CD8-positive, alpha-beta memory T cell (primary cell): ENCODE measurements around the gene SMC6. TPM values are rescaled to one million over a fixed set of nuclear protein-coding genes. Genes with fewer than 3 reads are reported as not detected.
A peak's percentile ranks its signal among the peaks of the same experiment; 100 is the strongest.

Experiments used
- CTCF ChIA-PET: fragments of 350-600 bp; sonication (Branson Sonifier 250); formaldehyde crosslinking; loops from one replicate; lab custom pipeline; 2021; ENCODE audit warnings: antibody characterized with exemption; lab: Charles Lee
- POLR2A ChIA-PET: fragments of 350-600 bp; sonication (Branson Sonifier 250); formaldehyde crosslinking; loops from one replicate; lab custom pipeline; 2021; ENCODE audit warnings: antibody characterized with exemption; lab: Charles Lee
- DNase-seq, 5 donors: peaks; one replicate each; pipeline versions ENCODE4 v3.0.0 to v3.0.0-alpha.2; 2020 to 2022; ENCODE audit warnings: mixed read lengths in 1 of 5
- H3K27ac ChIP-seq: one replicate; pipeline ENCODE4 v1.7.0; 2013; ENCODE audit warnings: low read depth, mild to moderate bottlenecking, low read length, moderate library complexity
- H3K27me3 ChIP-seq: 2 replicates; pipeline ENCODE4 v1.7.0; 2013; ENCODE audit warnings: low read length, mild to moderate bottlenecking; ENCODE audit not compliant: insufficient read depth, poor library complexity, severe bottlenecking
- H3K36me3 ChIP-seq: 2 replicates; pipeline ENCODE4 v1.7.0; 2013; ENCODE audit warnings: mild to moderate bottlenecking, low read length, moderate library complexity; ENCODE audit not compliant: insufficient read depth
- H3K4me1 ChIP-seq: 2 replicates; pipeline ENCODE4 v1.7.0; 2013; ENCODE audit warnings: mild to moderate bottlenecking, low read length, moderate library complexity; ENCODE audit not compliant: insufficient read depth
- H3K4me3 ChIP-seq: 2 replicates; pipeline ENCODE4 v1.7.0; 2013; ENCODE audit warnings: mild to moderate bottlenecking, low read length
- H3K9me3 ChIP-seq: 2 replicates; pipeline ENCODE4 v1.7.0; 2013; ENCODE audit warnings: mild to moderate bottlenecking, low read length
- H3K27ac Mint-ChIP-seq, 8 donors: one replicate each; pipeline ENCODE4 v1.8.0; 2020 to 2021; ENCODE audit warnings: mixed read lengths in 8 of 8, mild to moderate bottlenecking in 6 of 8, inconsistent platforms in 3 of 8, moderate library complexity in 3 of 8
- H3K27me3 Mint-ChIP-seq, 2 donors: one replicate each; pipeline ENCODE4 v1.8.0; 2020 to 2021; ENCODE audit warnings: mixed read lengths in 2 of 2, mild to moderate bottlenecking in 1 of 2, moderate library complexity in 1 of 2
- H3K36me3 Mint-ChIP-seq, 3 donors: one replicate each; pipeline ENCODE4 v1.8.0; 2020 to 2021; ENCODE audit warnings: mixed read lengths in 3 of 3, inconsistent platforms in 1 of 3, mild to moderate bottlenecking in 1 of 3
- H3K4me1 Mint-ChIP-seq, 3 donors: one replicate each; pipeline ENCODE4 v1.8.0; 2020 to 2021; ENCODE audit warnings: mixed read lengths in 3 of 3, inconsistent platforms in 1 of 3, mild to moderate bottlenecking in 1 of 3
- H3K4me3 Mint-ChIP-seq, 7 donors: one replicate each; pipeline ENCODE4 v1.8.0; 2020 to 2021; ENCODE audit warnings: mixed read lengths in 7 of 7, mild to moderate bottlenecking in 6 of 7, moderate library complexity in 4 of 7, inconsistent platforms in 2 of 7
- H3K9me3 Mint-ChIP-seq, 5 donors: one replicate each; pipeline ENCODE4 v1.8.0; 2020 to 2022; ENCODE audit warnings: mixed read lengths in 5 of 5, mild to moderate bottlenecking in 3 of 5, moderate library complexity in 2 of 5, inconsistent platforms in 1 of 5
- polyA plus RNA-seq: library from polyadenylated mRNA; unstranded; fragments of 300-500 nt; fragmentation: Illumina TruSeq; gene quantifications from one replicate; pipeline ENCODE4 v1.2.3, GENCODE V29; 2021
- total RNA-seq, 2 experiments: library from RNA; stranded (reverse); gene quantifications; one replicate each; pipeline ENCODE4 v1.2.3, GENCODE V29; 2021

The SMC6 gene
- total and polyA plus RNA-seq, 3 experiments from 2014 or later = 15.8 to 25.7 (median 23.7) TPM

DNA sequence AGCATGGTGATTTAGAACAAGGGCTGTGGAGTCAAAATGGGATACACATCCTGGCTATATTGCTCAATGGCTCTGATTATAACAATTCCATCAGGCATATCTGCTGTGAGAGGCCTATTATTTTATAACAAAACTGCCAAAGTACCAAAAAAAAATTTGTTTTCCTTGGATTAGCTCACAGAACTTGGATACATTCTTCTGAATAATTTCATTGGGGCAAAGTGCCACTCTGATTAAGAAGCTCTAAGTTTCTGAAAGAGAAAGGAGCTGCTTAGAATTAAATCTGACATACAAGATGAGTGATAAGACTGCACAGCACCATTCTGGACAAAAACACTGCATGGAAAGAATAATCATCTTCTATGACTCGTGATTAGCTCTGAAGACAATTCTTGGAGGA lies 85.7 kb downstream of the SMC6 start:
- no peak for DNase-seq
- H3K27ac Mint-ChIP-seq = no peak overlapping the region
- H3K4me1 Mint-ChIP-seq = peaks cover 0 to 9% (median 8%) of the 10 kb centered on the region in 3 donors
- Histone ChIP-seq H3K27ac (no peak overlapping the region), H3K36me3 (peaks cover 13% of the 10 kb centered on the region), H3K4me3 (no peak overlapping the region), H3K9me3 (no peaks in the 10 kb centered on the region), H3K4me1 (no peaks in the 10 kb centered on the region), H3K27me3 (no peaks in the 10 kb centered on the region)
- H3K36me3 Mint-ChIP-seq = peaks cover 19 to 55% (median 20%) of the 10 kb centered on the region in 3 donors
- no peaks in the 10 kb centered on the region for H3K9me3 Mint-ChIP-seq
- no peaks in the 10 kb centered on the region for H3K27me3 Mint-ChIP-seq
- ChIA-PET POLR2A (no interaction called here), CTCF (no interaction called here)
- no peak overlapping the region for H3K4me3 Mint-ChIP-seq

- H3K4me1 Mint-ChIP-seq = peaks cover 0 to 2% (median 0%) of the 10 kb centered on the region in 3 donors
These were observed 89.1 kb downstream of the SMC6 start for GRCh38 chr2:17664534-17664933.

DNA sequence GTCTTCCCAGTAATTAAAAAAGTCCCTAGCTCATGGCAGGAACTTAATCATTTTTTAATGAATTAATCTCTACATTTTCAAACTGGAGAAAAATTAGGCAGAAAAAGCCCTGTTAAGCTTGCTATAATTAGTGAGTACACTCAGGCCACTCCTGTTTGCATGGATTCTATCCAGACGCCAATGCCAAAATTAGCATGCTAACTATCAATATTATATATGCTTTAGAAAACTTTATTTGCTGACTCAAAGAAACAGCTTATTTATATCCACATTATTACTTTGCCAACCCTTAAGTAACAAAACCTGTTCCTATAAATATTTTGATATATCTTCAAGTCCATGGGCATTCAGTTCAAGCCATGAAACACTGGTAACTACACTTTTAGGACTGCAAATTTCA lies 90.9 kb downstream of the SMC6 start:
- H3K9me3 Mint-ChIP-seq = no peaks in the 10 kb centered on the region
- H3K27me3 Mint-ChIP-seq = no peaks in the 10 kb centered on the region
- CTCF ChIA-PET = no interaction called here
- Histone ChIP-seq H3K9me3 (no peaks in the 10 kb centered on the region), H3K4me1 (no peaks in the 10 kb centered on the region), H3K27me3 (no peaks in the 10 kb centered on the region), H3K27ac (no peak overlapping the region), H3K36me3 (peaks cover 5% of the 10 kb centered on the region), H3K4me3 (no peak overlapping the region)
- POLR2A ChIA-PET = no interaction called here
- H3K27ac Mint-ChIP-seq = no peak overlapping the region
- no peak for DNase-seq
- no peak overlapping the region for H3K4me3 Mint-ChIP-seq
- peaks cover 7 to 44% (median 18%) of the 10 kb centered on the region in 3 donors for H3K36me3 Mint-ChIP-seq
- peaks cover 0 to 9% (median 1%) of the 10 kb centered on the region in 3 donors for H3K4me1 Mint-ChIP-seq

More at GRCh38 chr2:17664534-17664933, 89.1 kb downstream of the SMC6 start:
- no peaks in the 10 kb centered on the region for H3K9me3 ChIP-seq
- no peak for DNase-seq
- Mint-ChIP-seq H3K36me3 (peaks cover 18 to 57% (median 21%) of the 10 kb centered on the region in 3 donors), H3K27me3 (no peaks in the 10 kb centered on the region), H3K4me3 (no peak overlapping the region), H3K27ac (no peak overlapping the region), H3K9me3 (no peaks in the 10 kb centered on the region)
- H3K27ac ChIP-seq = no peak overlapping the region
- H3K36me3 ChIP-seq = peaks cover 5% of the 10 kb centered on the region
- no peaks in the 10 kb centered on the region for H3K27me3 ChIP-seq
- POLR2A ChIA-PET = no interaction called here
- no peak overlapping the region for H3K4me3 ChIP-seq
- H3K4me1 ChIP-seq = no peaks in the 10 kb centered on the region
- CTCF ChIA-PET = no interaction called here

DNA sequence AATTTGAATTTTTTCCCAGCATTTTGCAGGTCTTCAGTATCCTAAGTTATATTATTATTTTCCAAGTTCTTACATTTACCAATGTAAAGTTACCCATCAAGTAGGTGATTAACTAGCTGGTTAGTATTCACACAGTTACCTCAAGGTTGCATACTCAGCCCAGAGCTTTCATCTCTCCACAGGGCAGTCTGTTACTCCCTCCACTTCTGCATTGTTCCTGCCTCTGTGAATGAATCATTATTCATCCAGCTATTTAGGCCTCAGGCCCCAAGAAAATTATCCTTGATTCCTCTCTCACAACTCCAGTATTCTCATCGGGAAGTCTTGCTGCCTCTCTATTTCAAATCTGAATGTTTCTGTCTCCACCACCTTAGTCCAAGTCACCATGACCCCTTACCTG lies 92.2 kb downstream of the SMC6 start:
- H3K27ac Mint-ChIP-seq = peak overlapping the region in 2 of 8 donors; percentile 0 to 7
- H3K4me3 Mint-ChIP-seq = no peak overlapping the region
- H3K4me1 Mint-ChIP-seq = peaks cover 0 to 9% (median 1%) of the 10 kb centered on the region in 3 donors
- ChIA-PET POLR2A (no interaction called here), CTCF (interaction anchor here (0.9 to 1.0 kb wide), 2 partner anchors 9 to 15 kb away, joined by 3 to 5 read pairs; no protein-coding TSS in a partner anchor)
- Histone ChIP-seq H3K27me3 (no peaks in the 10 kb centered on the region), H3K9me3 (no peaks in the 10 kb centered on the region), H3K27ac (no peak overlapping the region), H3K36me3 (peaks cover 5% of the 10 kb centered on the region), H3K4me3 (no peak overlapping the region), H3K4me1 (no peaks in the 10 kb centered on the region)
- peaks cover 7 to 40% (median 18%) of the 10 kb centered on the region in 3 donors for H3K36me3 Mint-ChIP-seq
- no peaks in the 10 kb centered on the region for H3K9me3 Mint-ChIP-seq
- DNase-seq = no peak
- no peaks in the 10 kb centered on the region for H3K27me3 Mint-ChIP-seq

DNA sequence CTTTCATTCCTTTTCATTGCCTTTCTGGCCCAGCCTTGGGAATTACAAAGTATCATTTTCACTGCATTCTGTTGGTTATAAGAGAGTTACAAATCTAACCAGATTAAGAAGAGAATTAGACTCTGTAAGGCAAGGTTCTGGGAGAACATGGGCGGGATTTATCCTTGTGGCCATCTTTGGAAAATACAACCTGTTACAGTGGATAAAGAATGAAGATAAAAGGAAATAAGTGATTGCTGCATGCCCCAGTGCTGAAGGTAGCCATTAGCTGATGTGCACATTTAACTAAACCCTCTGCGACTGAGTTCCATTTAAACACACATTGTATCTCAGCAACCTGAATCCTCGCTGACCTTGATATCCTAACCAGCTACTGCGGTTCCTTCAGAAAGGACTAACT lies 93.4 kb downstream of the SMC6 start:
- POLR2A ChIA-PET = no interaction called here
- H3K9me3 Mint-ChIP-seq = no peaks in the 10 kb centered on the region
- peaks cover 0 to 9% (median 1%) of the 10 kb centered on the region in 3 donors for H3K4me1 Mint-ChIP-seq
- Histone ChIP-seq H3K27ac (no peak overlapping the region), H3K4me3 (no peak overlapping the region), H3K9me3 (no peaks in the 10 kb centered on the region), H3K4me1 (no peaks in the 10 kb centered on the region), H3K27me3 (no peaks in the 10 kb centered on the region), H3K36me3 (peaks cover 5% of the 10 kb centered on the region)
- H3K36me3 Mint-ChIP-seq = peaks cover 6 to 31% (median 15%) of the 10 kb centered on the region in 3 donors
- DNase-seq = no peak
- H3K27ac Mint-ChIP-seq = no peak overlapping the region
- no peaks in the 10 kb centered on the region for H3K27me3 Mint-ChIP-seq
- CTCF ChIA-PET = interaction anchor here (1.0 to 1.2 kb wide), 2 partner anchors 11 to 14 kb away, joined by 4 to 6 read pairs; no protein-coding TSS in a partner anchor
- no peak overlapping the region for H3K4me3 Mint-ChIP-seq

DNA sequence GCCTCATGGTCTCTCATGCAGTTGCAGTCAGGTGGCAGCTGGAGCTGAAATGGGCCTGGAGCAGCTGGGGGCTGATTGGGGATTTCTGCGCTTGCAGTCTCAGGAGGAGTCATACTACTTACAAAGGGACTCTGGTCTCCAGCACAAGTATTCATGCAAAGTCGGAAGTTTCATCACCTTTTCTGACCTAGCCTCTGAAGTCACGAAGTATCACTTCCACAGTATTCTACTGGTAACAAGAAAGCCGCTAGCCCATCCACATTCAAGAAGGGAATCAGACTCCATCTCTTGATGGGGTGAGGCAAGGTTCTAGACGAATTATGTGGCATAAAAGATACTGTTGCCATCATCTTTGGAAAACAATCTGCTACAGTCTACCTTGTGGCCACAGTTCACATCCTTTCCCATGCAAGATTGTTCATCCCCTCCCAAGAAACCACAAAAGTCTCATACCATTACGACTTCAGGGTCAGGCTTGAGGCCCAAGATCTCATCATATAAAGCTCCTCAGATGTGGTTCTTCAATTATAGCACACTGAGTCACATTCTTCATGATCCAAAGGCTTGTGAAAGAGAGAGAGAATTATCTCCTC lies 95.3 kb downstream of the SMC6 start:
- DNase-seq = no peak
- no peaks in the 10 kb centered on the region for H3K4me1 ChIP-seq
- peaks cover 4 to 19% (median 15%) of the 10 kb centered on the region in 3 donors for H3K36me3 Mint-ChIP-seq
- POLR2A ChIA-PET = no interaction called here
- H3K4me3 Mint-ChIP-seq = no peak overlapping the region
- H3K9me3 Mint-ChIP-seq = no peaks in the 10 kb centered on the region
- CTCF ChIA-PET = no interaction called here
- H3K4me1 Mint-ChIP-seq = peaks cover 0 to 9% (median 1%) of the 10 kb centered on the region in 3 donors
- no peak overlapping the region for H3K27ac ChIP-seq
- H3K27me3 Mint-ChIP-seq = no peaks in the 10 kb centered on the region
- H3K36me3 ChIP-seq = no peaks in the 10 kb centered on the region
- H3K27ac Mint-ChIP-seq = no peak overlapping the region
- no peak overlapping the region for H3K4me3 ChIP-seq
- no peaks in the 10 kb centered on the region for H3K27me3 ChIP-seq
- no peaks in the 10 kb centered on the region for H3K9me3 ChIP-seq

DNA sequence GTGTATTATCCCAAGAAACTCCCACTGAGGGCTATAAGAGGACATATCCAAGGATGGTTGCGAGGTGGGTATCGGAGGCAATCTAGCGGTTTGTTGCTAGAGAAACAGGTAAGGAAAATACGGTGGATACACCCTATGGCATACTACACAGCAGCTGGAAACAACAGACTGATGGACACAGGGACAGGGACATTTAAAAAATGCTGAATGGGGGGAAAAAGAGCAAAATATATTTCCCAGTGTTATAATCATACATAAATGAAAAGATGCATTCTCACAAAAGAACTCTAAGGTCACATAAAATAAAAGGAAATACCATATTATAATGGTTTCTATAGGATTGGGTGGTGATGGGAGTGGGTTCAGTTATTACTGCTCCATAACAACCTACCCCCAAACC lies 95.9 kb downstream of the SMC6 start:
- H3K36me3 ChIP-seq = no peaks in the 10 kb centered on the region
- no peak overlapping the region for H3K27ac ChIP-seq
- Mint-ChIP-seq H3K27ac (no peak overlapping the region), H3K36me3 (peaks cover 4 to 15% (median 11%) of the 10 kb centered on the region in 3 donors), H3K27me3 (no peaks in the 10 kb centered on the region), H3K4me3 (no peak overlapping the region), H3K4me1 (peaks cover 0 to 9% (median 1%) of the 10 kb centered on the region in 3 donors), H3K9me3 (no peaks in the 10 kb centered on the region)
- no peaks in the 10 kb centered on the region for H3K9me3 ChIP-seq
- DNase-seq = no peak
- CTCF ChIA-PET = interaction anchor here (0.7 kb wide), 1 partner anchor 11 kb away, joined by 3 read pairs; no protein-coding TSS in a partner anchor
- H3K4me1 ChIP-seq = no peaks in the 10 kb centered on the region
- no peak overlapping the region for H3K4me3 ChIP-seq
- POLR2A ChIA-PET = no interaction called here
- H3K27me3 ChIP-seq = no peaks in the 10 kb centered on the region

DNA sequence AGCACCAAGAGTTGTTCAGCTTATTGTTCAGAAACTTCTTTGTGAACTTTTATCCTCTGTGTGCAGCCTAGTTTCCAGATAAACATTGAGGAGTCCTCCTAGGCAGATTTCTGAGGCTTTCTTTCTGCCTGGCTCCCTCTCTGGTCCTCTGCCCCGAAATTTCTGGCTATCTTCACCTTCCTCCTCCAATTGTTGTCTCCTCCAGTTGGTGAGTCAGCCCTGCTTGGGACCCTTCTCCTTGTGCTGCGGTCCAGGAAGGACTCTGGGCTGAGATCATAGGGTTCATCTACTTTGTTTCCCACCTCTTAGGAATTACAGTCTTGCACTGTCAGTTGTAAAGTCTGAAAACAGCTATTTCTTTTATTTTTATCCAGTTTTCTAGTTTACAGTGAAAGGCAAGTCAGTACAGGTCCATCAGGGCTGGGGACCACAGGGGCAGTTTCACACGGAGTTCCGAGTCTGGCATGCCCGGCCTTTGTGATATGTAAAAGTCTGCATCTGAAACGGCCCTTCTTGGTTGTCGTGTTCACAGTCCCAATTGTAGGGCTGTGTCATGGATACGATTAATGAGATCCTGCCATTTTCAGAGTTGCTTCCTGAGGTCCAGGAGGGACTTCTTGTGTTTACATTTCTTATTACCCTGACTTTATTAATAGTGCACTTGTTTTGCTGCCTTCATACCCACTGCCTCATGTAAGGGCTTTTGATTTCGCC lies 100.8 kb downstream of the SMC6 start:
- Histone ChIP-seq H3K27ac (no peak overlapping the region), H3K36me3 (no peaks in the 10 kb centered on the region), H3K27me3 (no peaks in the 10 kb centered on the region), H3K9me3 (no peaks in the 10 kb centered on the region), H3K4me3 (no peak overlapping the region), H3K4me1 (no peaks in the 10 kb centered on the region)
- no peaks in the 10 kb centered on the region for H3K9me3 Mint-ChIP-seq
- CTCF ChIA-PET = interaction anchor here (1.1 kb wide), 1 partner anchor 18 kb away, joined by 3 read pairs; no protein-coding TSS in a partner anchor
- no peak overlapping the region for H3K4me3 Mint-ChIP-seq
- no peak for DNase-seq
- peak overlapping the region in 1 of 8 donors; percentile 6 for H3K27ac Mint-ChIP-seq
- POLR2A ChIA-PET = no interaction called here
- H3K4me1 Mint-ChIP-seq = no peaks in the 10 kb centered on the region
- no peaks in the 10 kb centered on the region for H3K27me3 Mint-ChIP-seq
- no peaks in the 10 kb centered on the region for H3K36me3 Mint-ChIP-seq
